GM12873 (cell line): ENCODE measurements around the gene PARP9.

ENCODE experiments used
- CTCF ChIP-seq: IDR thresholded peaks from 2 replicates; pipeline ENCODE4 v1.5.1; 2012; ENCODE audit warnings: low read depth, mild to moderate bottlenecking, moderate library complexity, low read length, control low read depth; ENCODE audit not compliant: insufficient read depth; ENCODE audit errors: missing control alignments

Gene PARP9

DNA sequence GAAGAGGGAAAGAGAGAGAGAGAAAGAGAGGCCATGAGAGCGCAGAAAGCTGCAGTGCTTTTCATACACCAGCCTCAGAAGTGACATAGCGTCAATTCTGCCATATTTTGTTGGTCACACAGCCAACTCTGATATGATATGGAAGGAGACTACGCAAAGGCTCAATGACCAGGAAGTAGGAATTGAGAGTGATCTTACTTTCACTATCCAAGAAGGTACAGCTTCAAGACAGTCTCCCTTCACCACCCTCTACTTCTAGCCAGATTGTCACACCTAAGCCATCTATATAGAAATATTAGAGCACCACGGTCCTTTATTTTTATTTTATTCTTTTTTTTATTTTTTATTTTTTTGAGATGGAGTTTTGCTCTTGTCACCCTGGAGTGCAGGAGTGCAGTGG is 34.5 kb upstream of the PARP9 start:
- TF ChIP-seq CTCF = no peak

- no peak for TF ChIP-seq CTCF
These were observed 34.1 kb upstream of the PARP9 start for GRCh38 chr3:122598151-122598550.

- no peak for TF ChIP-seq CTCF
These were observed 29.9 kb upstream of the PARP9 start for GRCh38 chr3:122594025-122594424.

DNA sequence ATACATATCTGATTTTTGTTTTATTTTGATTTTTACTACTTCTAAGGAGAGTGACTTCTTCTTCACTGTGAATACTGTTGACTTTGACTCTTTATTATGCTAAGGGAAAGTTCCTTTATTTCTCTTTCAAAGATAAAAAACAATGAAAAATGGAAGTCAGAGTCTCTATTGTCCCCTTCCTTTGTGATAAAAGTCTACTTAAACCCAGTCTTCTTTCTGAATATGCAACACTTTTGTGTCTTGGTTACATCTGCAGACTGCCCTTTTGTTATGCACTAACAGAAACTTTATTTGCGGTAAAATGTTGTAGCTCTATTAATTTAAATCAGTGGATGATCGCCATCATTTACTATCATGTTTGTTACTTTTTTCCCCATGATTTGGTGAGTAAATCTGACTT is 26.5 kb upstream of the PARP9 start:
- TF ChIP-seq CTCF = no peak

DNA sequence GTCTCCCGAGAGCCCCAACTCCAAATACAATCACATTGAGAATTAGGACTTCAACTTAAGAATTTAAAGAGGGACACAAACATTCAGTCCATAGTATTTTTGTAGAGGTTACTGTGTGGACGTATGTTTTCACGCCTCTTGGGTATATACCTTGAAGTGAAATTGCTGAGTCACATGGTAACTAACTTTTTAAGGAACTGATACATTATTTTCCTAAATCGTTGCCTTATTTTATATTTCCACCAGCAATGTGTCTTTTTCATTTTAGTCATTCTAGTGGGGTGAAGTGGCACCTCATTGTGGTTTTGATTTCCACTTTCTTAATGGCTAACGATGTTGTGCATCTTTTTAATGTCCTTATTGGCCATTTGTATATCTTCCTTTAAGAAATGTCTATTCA is 25.2 kb upstream of the PARP9 start:
- no peak for TF ChIP-seq CTCF

DNA sequence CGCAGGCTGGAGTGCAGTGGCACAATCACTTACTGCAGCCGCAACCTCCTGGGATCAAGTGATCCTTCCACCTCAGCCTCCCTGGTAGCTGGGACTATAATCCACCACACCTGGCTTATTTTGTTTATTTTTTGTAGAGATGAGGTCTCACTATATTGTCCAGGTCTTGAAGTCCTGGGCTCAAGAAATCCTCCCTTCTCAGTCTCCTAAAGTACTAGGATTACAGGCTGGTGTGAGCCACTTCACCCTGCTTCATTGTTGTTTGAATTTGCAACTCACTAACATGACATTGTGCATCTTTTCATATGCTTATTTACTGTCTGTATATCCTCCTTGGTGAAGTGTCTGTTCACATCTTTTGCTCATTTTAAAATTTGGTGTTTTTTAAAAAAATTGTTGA is 23.5 kb upstream of the PARP9 start:
- TF ChIP-seq CTCF = no peak

DNA sequence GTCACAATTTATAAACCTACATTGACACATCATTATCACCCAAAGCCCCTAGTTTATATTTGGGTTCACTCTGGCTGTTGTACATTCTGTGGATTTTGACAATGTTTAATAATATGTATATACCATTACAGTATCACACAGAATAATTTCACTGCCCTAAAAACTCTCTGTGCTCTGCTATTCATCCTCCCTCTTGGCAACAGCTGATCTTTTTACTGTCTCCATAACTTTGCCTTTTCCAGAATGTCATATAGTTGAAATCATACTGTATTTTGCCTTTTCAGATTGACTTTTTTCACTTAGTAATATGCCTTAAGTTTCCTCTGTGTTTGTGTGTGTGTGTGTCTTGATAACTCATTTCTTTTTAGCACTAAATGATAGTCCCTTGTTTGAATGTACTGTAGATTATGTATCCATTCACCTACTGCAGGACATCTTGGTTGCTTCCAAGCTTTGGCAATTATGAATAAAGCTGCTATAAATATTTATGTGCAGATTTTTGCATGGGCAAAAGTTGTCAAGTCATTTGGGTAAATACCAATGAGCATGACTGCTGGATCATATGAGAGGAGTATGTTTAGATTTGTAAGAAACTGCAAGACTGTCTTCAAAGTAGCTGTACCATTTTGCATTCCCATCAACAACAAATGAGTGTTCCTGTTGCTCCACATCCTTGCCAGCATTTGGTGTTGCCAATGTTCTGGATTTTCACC is 22.8 kb upstream of the PARP9 start:
- TF ChIP-seq CTCF = no peak

GRCh38 chr3:122586098-122586497 is 22.0 kb upstream of the PARP9 start:
- TF ChIP-seq CTCF = no peak
